B cell (primary cell): ENCODE data around the gene CEP85L. TPM values are rescaled to one million over a fixed set of nuclear protein-coding genes. Genes with fewer than 3 reads are reported as not detected.

Source experiments
- ATAC-seq: fragments of 200-7000 bp; cut with Tn5 transposase; one replicate; pipeline ENCODE4 v1.10.0; 2021; ENCODE audit warnings: low read depth, mild to moderate bottlenecking, moderate number of reproducible peaks, moderate library complexity
- CTCF ChIA-PET: fragments of 350-600 bp; sonication (Branson Sonifier 250); formaldehyde crosslinking; loops from one replicate; lab custom pipeline; 2021; ENCODE audit warnings: antibody characterized with exemption, inconsistent platforms; lab: Charles Lee
- POLR2A ChIA-PET: fragments of 350-600 bp; sonication (Branson Sonifier 250); formaldehyde crosslinking; loops from one replicate; lab custom pipeline; 2021; ENCODE audit warnings: antibody characterized with exemption; lab: Charles Lee
- DNase-seq: peaks from one replicate; pipeline ENCODE4 v3.0.0; 2013
- H2AFZ ChIP-seq: 2 replicates; pipeline ENCODE4 v1.6.1; 2012; ENCODE audit warnings: mild to moderate bottlenecking, low read depth, low read length; ENCODE audit not compliant: insufficient read depth, poor library complexity, severe bottlenecking
- H3K27ac ChIP-seq, 2 donors: 1 replicate in 1 of 2; 2 replicates in 1 of 2; pipeline ENCODE4 v1.5.1; 2012 to 2013; ENCODE audit warnings: low read length in 2 of 2, mild to moderate bottlenecking in 2 of 2, moderate library complexity in 1 of 2
- H3K27me3 ChIP-seq, 4 experiments: fragments of 200-600 bp in 1 of 4; sonication (generic) in 1 of 4; replicated peaks in 1 of 4; 1 replicate in 2 of 4; 2 replicates in 2 of 4; pipeline versions ENCODE4 v1.6.1 to v1.7.0; 2013 to 2016; ENCODE audit warnings: low read length in 3 of 4, mild to moderate bottlenecking in 2 of 4, mixed read lengths in 1 of 4, moderate library complexity in 1 of 4; ENCODE audit not compliant: insufficient read depth in 4 of 4, control insufficient read depth in 3 of 4; ENCODE audit errors: control extremely low read depth in 1 of 4
- H3K36me3 ChIP-seq, 2 experiments: replicated peaks in 1 of 2; 1 replicate in 1 of 2; 2 replicates in 1 of 2; pipeline versions ENCODE4 v1.6.1 to v1.7.1; 2013; ENCODE audit warnings: low read length in 1 of 2; ENCODE audit not compliant: insufficient read depth in 2 of 2, control insufficient read depth in 1 of 2; ENCODE audit errors: control extremely low read depth in 1 of 2, extremely low read depth in 1 of 2
- H3K4me1 ChIP-seq, 2 donors: fragments of 200-600 bp in 1 of 2; sonication (generic) in 1 of 2; 1 replicate in 1 of 2; 2 replicates in 1 of 2; pipeline versions ENCODE4 v1.5.1 to v1.6.1; 2013 to 2017; ENCODE audit warnings: low read length in 2 of 2; ENCODE audit not compliant: control insufficient read depth in 2 of 2, insufficient read depth in 2 of 2
- H3K4me2 ChIP-seq: replicated peaks from 2 replicates; pipeline ENCODE3; 2012; ENCODE audit warnings: mild to moderate bottlenecking, low read depth, low read length; ENCODE audit not compliant: poor library complexity, severe bottlenecking
- H3K4me3 ChIP-seq, 5 experiments: fragments of 200-600 bp in 1 of 5; sonication (generic) in 1 of 5; 1 replicate in 3 of 5; 2 replicates in 2 of 5; pipeline versions ENCODE4 v1.5.1 to v1.7.0; 2011 to 2016; ENCODE audit warnings: low read length in 4 of 5, mild to moderate bottlenecking in 4 of 5, low read depth in 2 of 5, control low read depth in 1 of 5, moderate library complexity in 1 of 5; ENCODE audit not compliant: insufficient read depth in 1 of 5; ENCODE audit errors: control extremely low read depth in 1 of 5, extremely low read depth in 1 of 5
- H3K79me2 ChIP-seq: fragments of 200-600 bp; sonication (generic); one replicate; pipeline ENCODE4 v1.6.0; 2016; ENCODE audit warnings: low read length; ENCODE audit not compliant: control insufficient read depth, insufficient read depth
- H3K9ac ChIP-seq: fragments of 200-600 bp; sonication (generic); 2 replicates; pipeline ENCODE4 v1.6.1; 2017; ENCODE audit warnings: mild to moderate bottlenecking, low read length, moderate library complexity
- H3K9me3 ChIP-seq, 3 donors: one replicate each; pipeline versions ENCODE4 v1.6.1 to v1.7.1; 2013; ENCODE audit warnings: low read length in 2 of 3; ENCODE audit not compliant: control insufficient read depth in 2 of 3, insufficient read depth in 1 of 3; ENCODE audit errors: control extremely low read depth in 1 of 3
- H4K20me1 ChIP-seq: 2 replicates; pipeline ENCODE4 v1.6.0; 2012; ENCODE audit warnings: mild to moderate bottlenecking, low read length; ENCODE audit not compliant: insufficient read depth, control insufficient read depth, poor library complexity, severe bottlenecking
- H3K27ac Mint-ChIP-seq: one replicate; pipeline ENCODE4 v1.8.0; 2021; ENCODE audit warnings: mixed read lengths
- H3K27me3 Mint-ChIP-seq: one replicate; pipeline ENCODE4 v1.8.0; 2021; ENCODE audit warnings: mixed read lengths
- H3K4me1 Mint-ChIP-seq: one replicate; pipeline ENCODE4 v1.8.0; 2021; ENCODE audit warnings: mixed read lengths
- H3K4me3 Mint-ChIP-seq: one replicate; pipeline ENCODE4 v1.8.0; 2021; ENCODE audit warnings: mixed read lengths
- H3K9me3 Mint-ChIP-seq: one replicate; pipeline ENCODE4 v1.8.0; 2022; ENCODE audit warnings: mixed read lengths; ENCODE audit not compliant: insufficient read depth
- CTCF ChIP-seq: fragments of 200-600 bp; IDR thresholded peaks from one replicate; pipeline ENCODE4 v1.8.0; 2022; ENCODE audit warnings: antibody characterized with exemption, mild to moderate bottlenecking
- EZH2 ChIP-seq: IDR thresholded peaks from 2 replicates; pipeline ENCODE4 v1.6.1; 2012; ENCODE audit warnings: borderline replicate concordance, low read depth, mild to moderate bottlenecking, moderate library complexity, low read length; ENCODE audit not compliant: insufficient read depth, poor library complexity, severe bottlenecking
- whole genome bisulfite sequencing: methylation state at CpG from one replicate; pipeline ENCODE4 v1.1.5; 2013; ENCODE audit warnings: missing lambda C conversion rate; ENCODE audit not compliant: insufficient coverage; 5-methylcytosine and 5-hydroxymethylcytosine counted together
- intact Hi-C: fragments of 100-400 bp; cut with micrococcal nuclease; formaldehyde crosslinking; loops from one replicate; pipeline ENCODE4 v1.10.0; 2022
- polyA plus RNA-seq: library from polyadenylated mRNA; depleted of rRNA; stranded (reverse); fragments of >200 nt; gene quantifications from 2 replicates; pipeline ENCODE4 v1.2.3, GENCODE V29; 2012
- total RNA-seq, 2 donors: library from RNA; stranded (reverse); fragments of 120-200 nt in 1 of 2; gene quantifications; 1 replicate in 1 of 2; 2 replicates in 1 of 2; pipeline versions ENCODE4 v1.2.3 to v1.2.4, GENCODE V29; 2013 to 2022

Gene CEP85L
- total and polyA plus RNA-seq, 2 donors (not counting 1 experiment from before 2014, with no cell fraction given): 7.6 to 32.1 TPM

GRCh38 chr6:118675225-118675624, 23.8 kb upstream of the CEP85L start:
- CTCF ChIA-PET: no interaction called here
- no CpG with 5 or more reads among the region's 1 CpG for WGBS
- H3K4me1 ChIP-seq: no peaks in the 10 kb centered on the region

GRCh38 chr6:118674772-118675171, 23.4 kb upstream of the CEP85L start:
- DNase-seq (no peak), ATAC-seq (no peak)
- Mint-ChIP-seq H3K27ac (no peak overlapping the region), H3K9me3 (no peaks in the 10 kb centered on the region), H3K4me3 (no peak overlapping the region), H3K27me3 (no peaks in the 10 kb centered on the region), H3K4me1 (peaks cover 24% of the 10 kb centered on the region)
- TF ChIP-seq EZH2 (no peak), CTCF (no peak)
- Histone ChIP-seq H3K4me1 (no peaks in the 10 kb centered on the region), H3K36me3 (no peaks in the 10 kb centered on the region), H3K4me3 (no peak overlapping the region), H3K9me3 (no peaks in the 10 kb centered on the region), H3K79me2 (peaks cover 87% of the 10 kb centered on the region), H3K9ac (no peak overlapping the region), H3K27me3 (no peaks in the 10 kb centered on the region), H4K20me1 (peaks cover 34% of the 10 kb centered on the region), H3K27ac (no peak overlapping the region), H2AFZ (no peak overlapping the region), H3K4me2 (no peak overlapping the region)
- intact Hi-C loops: no loop called here
- no CpG with 5 or more reads among the region's 1 CpG for WGBS
- ChIA-PET POLR2A (no interaction called here), CTCF (no interaction called here)

More at GRCh38 chr6:118675225-118675624, 23.8 kb upstream of the CEP85L start:
- ATAC-seq: no peak
- DNase-seq: no peak
- no peak overlapping the region for H3K9ac ChIP-seq
- no peaks in the 10 kb centered on the region for H3K9me3 ChIP-seq
- TF ChIP-seq EZH2: no peak
- TF ChIP-seq CTCF: no peak
- H3K36me3 ChIP-seq: no peaks in the 10 kb centered on the region
- no peak overlapping the region for H3K4me2 ChIP-seq
- H3K27me3 ChIP-seq: no peaks in the 10 kb centered on the region
- Mint-ChIP-seq H3K9me3 (no peaks in the 10 kb centered on the region), H3K4me1 (peaks cover 24% of the 10 kb centered on the region), H3K4me3 (no peak overlapping the region), H3K27me3 (no peaks in the 10 kb centered on the region), H3K27ac (no peak overlapping the region)
- H4K20me1 ChIP-seq: peaks cover 34% of the 10 kb centered on the region
- peaks cover 83% of the 10 kb centered on the region for H3K79me2 ChIP-seq
- no peak overlapping the region for H3K4me3 ChIP-seq
- H3K27ac ChIP-seq: no peak overlapping the region
- POLR2A ChIA-PET: no interaction called here
- no peak overlapping the region for H2AFZ ChIP-seq
- intact Hi-C loops: no loop called here
